22Rv1 (cell line): ENCODE data around the gene CEPT1.
"Not testable (repeated sequence)": the region's sequence is repeated elsewhere in the genome, so short reads cannot be mapped to it uniquely, and the experiment has no call there.

Experiments
- H3K27ac ChIP-seq: fragments of 450-650 bp; 2 replicates; pipeline ENCODE4 v1.5.1; 2017
- ZFX ChIP-seq: fragments of 450-650 bp; IDR thresholded peaks from 2 replicates; pipeline ENCODE4 v1.6.1; 2017; ENCODE audit warnings: antibody characterized with exemption, borderline replicate concordance
- TF ChIP-seq, protein P1 (sequence below): fragments of 450-650 bp; IDR thresholded peaks from 2 replicates; pipeline ENCODE4 v1.5.1; 2017; ENCODE audit warnings: mild to moderate bottlenecking

Gene CEPT1

DNA sequence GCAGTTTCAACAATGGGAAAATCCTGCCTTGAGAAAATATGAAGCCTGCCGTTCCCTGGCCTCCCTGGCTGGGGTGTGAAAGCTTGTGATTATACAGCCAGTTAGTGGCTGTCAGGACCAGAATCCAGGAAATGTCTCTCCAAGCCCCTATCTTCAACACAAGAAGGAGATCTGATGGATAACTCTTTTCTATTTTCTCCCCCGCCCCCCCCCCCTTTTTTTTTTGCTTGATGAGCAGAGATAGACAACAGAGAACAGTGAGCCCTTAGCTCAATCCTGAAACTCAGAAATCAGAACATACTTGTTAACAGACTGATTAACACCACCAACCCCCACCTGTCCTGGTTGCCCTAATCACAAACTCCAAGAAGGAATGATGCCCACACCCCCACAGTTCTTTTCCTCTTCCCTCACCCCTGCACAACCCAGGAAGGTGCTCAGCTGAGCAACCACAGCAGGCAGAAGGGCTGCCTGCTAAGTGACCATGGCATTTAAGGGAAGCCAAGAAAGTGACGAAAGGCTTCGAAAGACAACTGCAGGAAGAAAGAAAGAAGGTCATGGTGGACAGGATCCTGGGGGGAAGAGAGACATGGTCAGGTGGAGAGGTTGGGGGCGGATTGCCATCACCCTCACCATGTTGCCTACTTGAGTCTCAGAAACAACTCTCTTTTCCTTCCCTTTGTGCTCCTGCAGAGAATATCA is 72.8 kb downstream of the CEPT1 start:
- H3K27ac ChIP-seq = no peak overlapping the region
- TF ChIP-seq, protein P1, sequence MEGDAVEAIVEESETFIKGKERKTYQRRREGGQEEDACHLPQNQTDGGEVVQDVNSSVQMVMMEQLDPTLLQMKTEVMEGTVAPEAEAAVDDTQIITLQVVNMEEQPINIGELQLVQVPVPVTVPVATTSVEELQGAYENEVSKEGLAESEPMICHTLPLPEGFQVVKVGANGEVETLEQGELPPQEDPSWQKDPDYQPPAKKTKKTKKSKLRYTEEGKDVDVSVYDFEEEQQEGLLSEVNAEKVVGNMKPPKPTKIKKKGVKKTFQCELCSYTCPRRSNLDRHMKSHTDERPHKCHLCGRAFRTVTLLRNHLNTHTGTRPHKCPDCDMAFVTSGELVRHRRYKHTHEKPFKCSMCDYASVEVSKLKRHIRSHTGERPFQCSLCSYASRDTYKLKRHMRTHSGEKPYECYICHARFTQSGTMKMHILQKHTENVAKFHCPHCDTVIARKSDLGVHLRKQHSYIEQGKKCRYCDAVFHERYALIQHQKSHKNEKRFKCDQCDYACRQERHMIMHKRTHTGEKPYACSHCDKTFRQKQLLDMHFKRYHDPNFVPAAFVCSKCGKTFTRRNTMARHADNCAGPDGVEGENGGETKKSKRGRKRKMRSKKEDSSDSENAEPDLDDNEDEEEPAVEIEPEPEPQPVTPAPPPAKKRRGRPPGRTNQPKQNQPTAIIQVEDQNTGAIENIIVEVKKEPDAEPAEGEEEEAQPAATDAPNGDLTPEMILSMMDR = no peak

DNA sequence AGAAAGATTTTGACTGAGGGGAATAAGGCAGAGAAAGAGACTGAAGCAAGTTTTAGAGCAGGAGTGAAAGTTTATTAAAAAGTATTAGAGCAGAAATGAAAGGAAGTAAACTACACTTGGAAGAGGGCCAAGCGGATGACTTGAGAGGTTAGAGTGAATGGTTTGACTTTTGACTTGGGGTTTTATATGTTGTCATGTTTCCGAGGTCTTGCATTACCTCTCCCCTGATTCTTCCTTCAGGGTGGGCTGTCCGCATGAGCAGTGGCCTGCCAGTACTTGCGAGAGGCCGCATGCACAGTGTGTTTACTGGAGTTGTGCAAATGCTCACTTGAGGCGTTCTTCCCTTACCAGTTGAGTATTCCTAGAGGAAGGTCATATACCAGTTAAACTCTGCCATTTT is 73.4 kb downstream of the CEPT1 start:
- no peak overlapping the region for H3K27ac ChIP-seq
- TF ChIP-seq, protein P1 = no peak
- no peak for TF ChIP-seq ZFX

DNA sequence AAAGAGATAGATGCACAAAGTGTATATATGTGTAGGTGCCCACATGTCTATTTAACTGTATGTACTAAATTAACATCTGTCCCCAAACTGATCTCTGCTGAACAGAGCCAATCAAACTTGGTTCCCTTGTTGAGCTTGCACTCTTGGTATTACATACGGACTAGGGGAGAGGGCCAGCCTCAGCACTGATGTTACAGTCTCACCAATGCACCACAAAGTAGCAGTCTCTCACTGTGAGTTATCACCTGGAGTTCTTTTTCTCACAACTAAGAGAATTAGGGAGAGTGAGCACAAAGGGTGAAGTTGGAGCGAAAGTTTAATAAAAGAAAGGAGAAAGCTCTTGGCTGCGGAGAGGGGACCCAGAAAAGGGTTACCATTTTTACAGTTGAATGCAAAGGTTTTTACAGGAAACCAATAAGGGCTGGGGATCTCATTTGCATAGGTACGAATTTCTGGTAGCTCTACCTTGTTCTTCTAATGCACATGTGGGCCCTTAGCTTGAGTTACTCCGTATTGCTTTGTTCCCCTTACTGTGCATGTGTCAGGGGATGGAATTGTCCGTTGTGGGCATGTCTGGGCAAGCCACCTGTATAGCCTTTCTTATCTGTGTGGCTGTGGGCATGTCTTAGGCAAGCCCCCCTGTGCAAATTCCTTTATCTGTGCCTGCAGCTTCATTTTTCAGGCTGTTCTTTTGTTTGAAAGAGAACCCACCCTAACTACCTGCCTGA is 74.2 kb downstream of the CEPT1 start:
- H3K27ac ChIP-seq = no peak overlapping the region

DNA sequence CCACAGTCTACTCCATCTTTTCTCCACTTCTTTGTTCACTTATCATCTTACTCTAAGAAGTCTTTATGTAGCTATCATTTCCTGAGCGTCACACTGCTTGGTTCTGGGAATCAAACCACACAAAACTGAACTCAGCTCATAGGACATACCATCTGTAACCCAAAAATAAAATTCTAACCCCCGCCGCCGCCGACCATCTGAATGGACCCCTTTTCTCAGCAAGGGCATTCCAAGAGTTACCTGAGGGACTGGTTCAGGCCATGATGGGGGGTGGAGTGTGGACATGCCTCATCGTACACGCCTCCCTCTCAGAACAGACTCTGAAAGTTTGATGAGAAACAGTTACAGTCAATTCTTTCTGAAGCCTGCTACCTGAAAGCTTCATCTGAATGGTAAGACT is 74.9 kb downstream of the CEPT1 start:
- H3K27ac ChIP-seq = no peak overlapping the region
- TF ChIP-seq ZFX = no peak
- TF ChIP-seq, protein P1 = no peak

More for the DNA sequence above, 74.2 kb downstream of the CEPT1 start:
- no peak for TF ChIP-seq ZFX
- TF ChIP-seq, protein P1 = no peak

DNA sequence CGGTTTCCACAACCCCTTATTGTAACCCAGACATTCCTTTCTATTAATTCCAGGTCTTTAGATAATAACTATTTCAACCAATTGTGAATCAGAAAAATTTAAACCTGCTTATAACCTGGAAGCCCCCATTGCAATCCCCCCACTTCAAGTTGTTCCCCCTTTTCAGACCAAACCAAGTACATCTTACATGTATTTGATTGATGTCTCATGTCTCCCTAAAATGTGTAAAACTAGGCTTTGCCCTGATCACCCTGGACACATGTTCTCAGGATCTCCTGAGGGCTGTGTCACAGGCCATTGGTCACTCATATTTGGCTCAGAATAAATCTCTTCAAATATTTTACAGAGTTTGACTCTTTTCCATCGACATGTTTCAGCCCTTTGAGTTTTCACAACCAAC is 75.3 kb downstream of the CEPT1 start:
- not testable (repeated sequence) for H3K27ac ChIP-seq

DNA sequence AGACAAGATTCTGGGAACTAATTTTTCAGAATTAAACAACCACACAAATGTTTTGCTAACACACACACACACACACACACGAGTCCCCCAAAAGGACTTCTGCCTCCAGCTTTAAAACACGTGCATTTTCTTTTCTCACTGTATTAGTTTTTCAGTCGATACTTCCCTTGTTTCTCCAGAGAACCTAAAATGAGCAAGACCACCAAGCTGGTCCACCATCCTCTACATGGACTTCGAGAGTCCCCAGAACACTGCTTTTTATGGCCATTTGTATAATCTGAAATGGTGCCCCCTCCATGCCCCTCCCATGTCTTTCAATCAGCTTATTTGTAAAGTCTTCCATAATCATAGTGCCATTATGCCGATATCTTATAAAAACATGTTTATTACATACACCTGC is 76.7 kb downstream of the CEPT1 start:
- TF ChIP-seq, protein P1 = no peak
- TF ChIP-seq ZFX = no peak
- no peak overlapping the region for H3K27ac ChIP-seq

DNA sequence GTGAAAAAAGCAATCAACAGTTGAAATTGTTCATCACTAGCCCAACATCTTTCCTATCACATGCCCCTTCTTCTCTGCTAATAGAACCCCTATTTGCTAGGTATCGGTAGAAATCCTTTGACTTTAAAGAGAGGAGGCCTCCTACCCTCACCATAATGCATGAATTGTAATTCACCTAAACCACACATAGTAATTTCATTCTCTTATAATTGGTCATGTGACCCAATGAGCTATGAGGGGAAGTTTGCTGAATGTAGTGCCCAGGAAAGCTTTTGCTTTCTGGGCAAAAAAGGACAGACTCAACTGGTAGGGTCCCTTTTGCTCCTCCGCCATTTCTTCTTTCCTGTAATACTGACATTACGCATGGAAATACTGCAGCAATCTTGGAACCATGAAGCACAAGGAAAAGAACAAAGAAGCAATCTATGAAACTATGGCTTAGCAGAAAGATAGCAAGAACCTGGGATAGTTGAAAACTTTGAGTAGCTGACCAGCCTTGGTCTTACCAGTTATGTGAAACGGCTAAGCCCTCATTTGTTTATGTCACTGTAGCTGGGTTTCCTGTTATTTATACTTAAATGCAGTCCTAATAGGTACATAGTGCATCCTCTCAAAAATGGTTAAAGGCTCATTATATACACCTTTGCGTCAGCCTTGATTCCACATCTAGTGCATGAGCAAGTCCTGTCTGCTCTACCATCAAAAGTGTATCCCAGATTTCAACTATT is 77.3 kb downstream of the CEPT1 start:
- TF ChIP-seq ZFX = no peak
- TF ChIP-seq, protein P1 = no peak
- no peak overlapping the region for H3K27ac ChIP-seq
